ENCODE data around the gene EXOC4.
"Not testable (repeated sequence)": the region's sequence is repeated elsewhere in the genome, so short reads cannot be mapped to it uniquely, and the experiment has no call there.

Gene EXOC4

GRCh38 chr7:133985300-133985699 lies 732.4 kb downstream of the EXOC4 start:
- Histone ChIP-seq H3K4me3 (no peak overlapping the region), H3K27ac (no peak overlapping the region)
- TF ChIP-seq CTCF (IDR thresholded peaks at IDR 0.05), result no peak
- DNase-seq (ENCODE audit: low spot score), result no peak

DNA sequence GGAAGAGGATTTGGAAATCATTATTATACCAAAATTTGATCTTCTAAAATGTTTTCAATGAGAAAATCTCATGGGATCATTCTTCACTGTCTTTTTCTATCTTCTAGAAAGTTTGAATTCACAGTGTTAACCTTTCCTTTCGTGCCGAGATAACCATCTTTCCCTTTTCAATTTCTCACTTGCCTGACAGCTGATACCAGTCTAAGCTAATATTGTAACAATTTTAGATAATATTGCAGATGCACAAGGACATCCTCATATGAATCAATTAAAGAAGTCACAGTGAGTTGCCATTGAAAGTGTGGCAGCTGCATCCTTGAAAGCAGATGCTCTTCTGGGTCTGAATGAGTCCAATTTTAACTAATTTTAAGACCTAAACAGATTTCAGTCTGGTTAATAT lies 734.7 kb downstream of the EXOC4 start:
- no peak for DNase-seq (ENCODE audit: low spot score)
- no peak for TF ChIP-seq CTCF (IDR thresholded peaks at IDR 0.05)
- Histone ChIP-seq H3K4me3 (no peak overlapping the region), H3K27ac (no peak overlapping the region)

GRCh38 chr7:133993547-133993946 lies 740.7 kb downstream of the EXOC4 start:
- H3K27ac ChIP-seq, result no peak overlapping the region
- H3K4me3 ChIP-seq, result no peak overlapping the region
- no peak for DNase-seq (ENCODE audit: low spot score)
- TF ChIP-seq CTCF (IDR thresholded peaks at IDR 0.05), result no peak

DNA sequence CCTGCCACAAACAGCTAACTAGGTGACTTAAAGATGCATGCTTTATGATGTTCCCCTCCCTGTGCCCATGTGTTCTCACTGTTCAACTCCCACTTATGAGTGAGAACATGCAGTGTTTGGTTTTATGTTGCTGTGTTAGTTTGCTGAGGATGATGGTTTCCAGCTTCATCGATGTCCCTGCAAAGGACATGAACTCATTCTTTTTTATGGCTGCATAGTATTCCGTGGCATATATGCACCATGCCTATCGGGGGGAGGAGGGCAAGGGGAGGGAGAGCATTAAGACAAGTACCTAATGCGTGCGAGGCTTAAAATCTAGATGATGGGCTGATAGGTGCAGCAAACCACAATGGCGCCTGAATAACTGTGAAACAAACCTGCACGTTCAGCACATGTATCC lies 741.2 kb downstream of the EXOC4 start:
- not testable (repeated sequence) for DNase-seq (ENCODE audit: low spot score); H3K4me3 ChIP-seq

DNA sequence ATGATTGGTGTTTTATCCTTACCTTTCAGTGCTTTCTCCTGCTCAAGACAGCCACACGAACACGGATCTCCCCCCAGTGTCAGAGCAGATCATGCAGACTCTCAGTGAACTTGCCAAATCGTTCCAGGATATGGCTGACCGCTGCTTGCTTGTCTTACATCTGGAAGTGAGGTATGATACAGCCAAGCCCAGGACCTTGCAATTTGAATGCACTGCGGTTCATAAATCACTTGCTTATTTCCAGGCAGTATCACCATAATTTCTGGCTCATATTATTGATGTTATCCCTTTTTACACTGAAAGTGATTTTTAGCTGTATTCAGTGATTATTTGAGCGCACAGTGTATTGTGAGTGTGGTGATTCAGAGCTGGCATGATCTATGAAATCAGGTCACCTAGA lies 744.6 kb downstream of the EXOC4 start:
- no peak for DNase-seq (ENCODE audit: low spot score)
- TF ChIP-seq CTCF (IDR thresholded peaks at IDR 0.05), result no peak
- Histone ChIP-seq H3K27ac (no peak overlapping the region), H3K4me3 (no peak overlapping the region)

More for the DNA sequence above, 741.2 kb downstream of the EXOC4 start:
- not testable (repeated sequence) for H3K27ac ChIP-seq

GRCh38 chr7:133999178-133999577 lies 746.3 kb downstream of the EXOC4 start:
- no peak for TF ChIP-seq CTCF (IDR thresholded peaks at IDR 0.05)
- H3K4me3 ChIP-seq, result no peak overlapping the region
- no peak overlapping the region for H3K27ac ChIP-seq
- DNase-seq (ENCODE audit: low spot score), result no peak

DNA sequence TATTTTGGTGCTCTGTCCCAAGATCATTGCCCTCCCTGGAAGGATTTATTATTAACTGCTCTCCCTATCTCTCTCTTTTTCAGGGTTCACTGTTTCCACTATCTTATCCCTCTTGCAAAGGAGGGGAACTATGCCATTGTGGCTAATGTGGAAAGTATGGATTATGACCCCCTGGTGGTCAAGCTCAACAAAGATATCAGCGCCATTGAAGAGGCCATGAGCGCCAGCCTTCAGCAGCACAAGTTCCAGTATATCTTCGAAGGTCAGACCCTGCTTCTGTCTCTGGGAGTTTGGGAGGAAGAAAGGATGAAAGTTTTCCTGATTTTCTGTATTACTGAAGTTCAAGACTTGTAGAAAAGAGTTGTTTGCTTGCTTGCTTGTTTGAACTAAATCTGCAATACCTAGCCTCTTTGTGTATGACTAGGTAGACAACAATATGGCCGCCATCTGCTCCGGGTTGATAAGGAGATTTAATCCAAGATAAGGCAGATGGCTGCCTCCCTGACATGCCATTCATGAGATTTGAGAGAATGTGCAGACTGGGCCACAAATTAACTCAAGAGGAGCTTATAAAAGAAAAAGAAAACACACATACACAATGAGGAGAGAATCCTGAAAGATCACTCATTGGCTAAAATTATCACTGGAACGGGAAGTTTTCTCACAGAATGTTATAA lies 752.1 kb downstream of the EXOC4 start:
- no peak overlapping the region for H3K4me3 ChIP-seq
- no peak for TF ChIP-seq CTCF (IDR thresholded peaks at IDR 0.05)
- H3K27ac ChIP-seq, result no peak overlapping the region
- DNase-seq (ENCODE audit: low spot score), result no peak

Data from coronary artery (tissue), 2 donors.